Nephron (organoid): ENCODE data around the gene RAB11A.

Experiments used
- H3K27ac Mint-ChIP-seq, 3 experiments: 2 replicates each; pipeline ENCODE4 v1.8.0; 2020; ENCODE audit warnings: mixed read lengths in 3 of 3, mild to moderate bottlenecking in 2 of 3, moderate library complexity in 1 of 3
- H3K27me3 Mint-ChIP-seq: 2 replicates; pipeline ENCODE4 v1.8.0; 2021; ENCODE audit warnings: low read depth, mild to moderate bottlenecking, moderate library complexity, mixed read lengths
- H3K36me3 Mint-ChIP-seq: 2 replicates; pipeline ENCODE4 v1.8.0; 2020; ENCODE audit warnings: low read depth, mixed read lengths
- H3K4me1 Mint-ChIP-seq: 2 replicates; pipeline ENCODE4 v1.8.0; 2020; ENCODE audit warnings: mixed read lengths
- H3K4me3 Mint-ChIP-seq, 3 experiments: 2 replicates each; pipeline ENCODE4 v1.8.0; 2020; ENCODE audit warnings: mild to moderate bottlenecking in 3 of 3, mixed read lengths in 3 of 3, moderate library complexity in 2 of 3
- H3K9me3 Mint-ChIP-seq: 2 replicates; pipeline ENCODE4 v1.8.0; 2020; ENCODE audit warnings: mixed read lengths
- CTCF ChIP-seq, 3 experiments: fragments of 200-600 bp; sonication (generic); IDR thresholded peaks; one replicate each; pipeline ENCODE4 v1.5.0; 2021; ENCODE audit warnings: antibody characterized with exemption in 3 of 3; ENCODE audit not compliant: unreplicated experiment in 3 of 3

RAB11A gene

GRCh38 chr15:65908876-65909275 is 39.6 kb downstream of the RAB11A start:
- no peaks in the 10 kb centered on the region for H3K9me3 Mint-ChIP-seq
- no peak for TF ChIP-seq CTCF (IDR thresholded peaks at IDR 0.05; ENCODE audit: unreplicated experiment in 3 of 3)

GRCh38 chr15:65909831-65910230 is 40.5 kb downstream of the RAB11A start:
- no peaks in the 10 kb centered on the region for H3K27me3 Mint-ChIP-seq
- H3K4me1 Mint-ChIP-seq, result peaks cover 9% of the 10 kb centered on the region
- peaks cover 20% of the 10 kb centered on the region for H3K36me3 Mint-ChIP-seq
- no peaks in the 10 kb centered on the region for H3K9me3 Mint-ChIP-seq
- no peak overlapping the region for H3K27ac Mint-ChIP-seq
- no peak overlapping the region for H3K4me3 Mint-ChIP-seq
- TF ChIP-seq CTCF (IDR thresholded peaks at IDR 0.05; ENCODE audit: unreplicated experiment in 3 of 3), result no peak

More at GRCh38 chr15:65908876-65909275, 39.6 kb downstream of the RAB11A start:
- Mint-ChIP-seq H3K4me1 (peaks cover 2% of the 10 kb centered on the region), H3K4me3 (no peak overlapping the region), H3K27ac (no peak overlapping the region), H3K27me3 (no peaks in the 10 kb centered on the region), H3K36me3 (peaks cover 21% of the 10 kb centered on the region)

GRCh38 chr15:65910341-65910740 is 41.0 kb downstream of the RAB11A start:
- H3K4me3 Mint-ChIP-seq, result no peak overlapping the region
- peaks cover 13% of the 10 kb centered on the region for H3K4me1 Mint-ChIP-seq
- H3K9me3 Mint-ChIP-seq, result no peaks in the 10 kb centered on the region
- TF ChIP-seq CTCF (IDR thresholded peaks at IDR 0.05; ENCODE audit: unreplicated experiment in 3 of 3), result no peak
- no peak overlapping the region for H3K27ac Mint-ChIP-seq
- no peaks in the 10 kb centered on the region for H3K27me3 Mint-ChIP-seq
- H3K36me3 Mint-ChIP-seq, result peaks cover 16% of the 10 kb centered on the region

GRCh38 chr15:65912235-65912634 is 42.9 kb downstream of the RAB11A start:
- Mint-ChIP-seq H3K36me3 (peaks cover 8% of the 10 kb centered on the region), H3K27me3 (no peaks in the 10 kb centered on the region), H3K27ac (no peak overlapping the region), H3K9me3 (no peaks in the 10 kb centered on the region), H3K4me3 (no peak overlapping the region), H3K4me1 (peaks cover 24% of the 10 kb centered on the region)
- no peak for TF ChIP-seq CTCF (IDR thresholded peaks at IDR 0.05; ENCODE audit: unreplicated experiment in 3 of 3)

GRCh38 chr15:65913631-65914199 is 44.4 kb downstream of the RAB11A start:
- no peak for TF ChIP-seq CTCF (IDR thresholded peaks at IDR 0.05; ENCODE audit: unreplicated experiment in 3 of 3)
- Mint-ChIP-seq H3K9me3 (no peaks in the 10 kb centered on the region), H3K27me3 (no peaks in the 10 kb centered on the region), H3K4me1 (peaks cover 29% of the 10 kb centered on the region), H3K4me3 (no peak overlapping the region), H3K27ac (peak overlapping the region in 1 of 3 experiments; percentile 86), H3K36me3 (peaks cover 5% of the 10 kb centered on the region)

- no peak for TF ChIP-seq CTCF (IDR thresholded peaks at IDR 0.05; ENCODE audit: unreplicated experiment in 3 of 3)
- peak overlapping the region in 2 of 3 experiments; percentile 43 to 86 for H3K27ac Mint-ChIP-seq
- peaks cover 5% of the 10 kb centered on the region for H3K36me3 Mint-ChIP-seq
- H3K4me3 Mint-ChIP-seq, result no peak overlapping the region
- peaks cover 29% of the 10 kb centered on the region for H3K4me1 Mint-ChIP-seq
- H3K27me3 Mint-ChIP-seq, result no peaks in the 10 kb centered on the region
- no peaks in the 10 kb centered on the region for H3K9me3 Mint-ChIP-seq
Measured at GRCh38 chr15:65914386-65914785, 45.1 kb downstream of the RAB11A start.
